ENCODE measurements around the gene FNDC3A. TPM values are rescaled to one million over a fixed set of nuclear protein-coding genes. Genes with fewer than 3 reads are reported as not detected.

Gene FNDC3A
- total RNA-seq, 1 donor, result 122 TPM

DNA sequence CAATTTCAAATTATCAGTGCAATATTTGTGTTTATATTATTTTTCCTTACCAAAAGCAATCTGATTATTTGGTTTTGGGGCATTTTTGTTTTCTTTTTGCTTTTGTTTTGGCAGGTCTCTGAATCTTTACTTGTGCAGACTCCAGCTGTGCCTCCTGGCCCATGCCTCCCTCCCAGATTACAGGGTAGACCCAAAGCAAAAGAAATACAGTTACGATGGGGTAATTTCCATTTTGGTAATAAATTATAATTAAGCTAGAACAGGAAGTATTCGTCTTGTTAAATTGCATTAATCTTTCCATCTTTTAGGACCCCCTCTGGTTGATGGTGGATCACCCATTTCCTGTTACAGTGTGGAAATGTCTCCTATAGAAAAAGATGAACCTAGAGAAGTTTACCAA lies 215.2 kb downstream of the FNDC3A start:
- no peak for DNase-seq (ENCODE audit: low read depth)
- H3K4me3 ChIP-seq (ENCODE audit: low read depth, low read length), result no peak overlapping the region
- TF ChIP-seq, protein P1, sequence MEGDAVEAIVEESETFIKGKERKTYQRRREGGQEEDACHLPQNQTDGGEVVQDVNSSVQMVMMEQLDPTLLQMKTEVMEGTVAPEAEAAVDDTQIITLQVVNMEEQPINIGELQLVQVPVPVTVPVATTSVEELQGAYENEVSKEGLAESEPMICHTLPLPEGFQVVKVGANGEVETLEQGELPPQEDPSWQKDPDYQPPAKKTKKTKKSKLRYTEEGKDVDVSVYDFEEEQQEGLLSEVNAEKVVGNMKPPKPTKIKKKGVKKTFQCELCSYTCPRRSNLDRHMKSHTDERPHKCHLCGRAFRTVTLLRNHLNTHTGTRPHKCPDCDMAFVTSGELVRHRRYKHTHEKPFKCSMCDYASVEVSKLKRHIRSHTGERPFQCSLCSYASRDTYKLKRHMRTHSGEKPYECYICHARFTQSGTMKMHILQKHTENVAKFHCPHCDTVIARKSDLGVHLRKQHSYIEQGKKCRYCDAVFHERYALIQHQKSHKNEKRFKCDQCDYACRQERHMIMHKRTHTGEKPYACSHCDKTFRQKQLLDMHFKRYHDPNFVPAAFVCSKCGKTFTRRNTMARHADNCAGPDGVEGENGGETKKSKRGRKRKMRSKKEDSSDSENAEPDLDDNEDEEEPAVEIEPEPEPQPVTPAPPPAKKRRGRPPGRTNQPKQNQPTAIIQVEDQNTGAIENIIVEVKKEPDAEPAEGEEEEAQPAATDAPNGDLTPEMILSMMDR (IDR thresholded peaks at IDR 0.05; ENCODE audit: insufficient read depth, low read depth, low read length), result no peak

DNA sequence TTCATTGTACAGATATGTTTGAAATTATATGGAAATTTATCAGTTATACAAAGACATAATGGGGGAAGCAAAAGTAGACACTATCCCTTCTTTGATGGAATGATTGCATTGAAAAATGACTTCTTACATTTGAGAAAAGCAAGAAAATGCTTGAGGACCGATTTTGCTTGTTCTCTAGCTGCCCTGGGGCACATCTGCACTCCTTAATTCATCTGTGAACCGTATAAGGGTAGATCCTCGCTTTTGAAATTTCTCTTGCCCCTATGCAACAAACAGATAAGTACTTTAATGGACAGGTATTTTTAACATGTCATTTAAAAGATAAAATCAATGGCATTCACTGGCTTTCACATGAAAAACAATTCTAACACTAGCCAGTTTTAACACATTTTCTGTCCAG lies 230.9 kb downstream of the FNDC3A start:
- TF ChIP-seq, protein P1 (IDR thresholded peaks at IDR 0.05; ENCODE audit: insufficient read depth, low read depth, low read length), result no peak
- no peak for DNase-seq (ENCODE audit: low read depth)
- no peak overlapping the region for H3K4me3 ChIP-seq (ENCODE audit: low read depth, low read length)

DNA sequence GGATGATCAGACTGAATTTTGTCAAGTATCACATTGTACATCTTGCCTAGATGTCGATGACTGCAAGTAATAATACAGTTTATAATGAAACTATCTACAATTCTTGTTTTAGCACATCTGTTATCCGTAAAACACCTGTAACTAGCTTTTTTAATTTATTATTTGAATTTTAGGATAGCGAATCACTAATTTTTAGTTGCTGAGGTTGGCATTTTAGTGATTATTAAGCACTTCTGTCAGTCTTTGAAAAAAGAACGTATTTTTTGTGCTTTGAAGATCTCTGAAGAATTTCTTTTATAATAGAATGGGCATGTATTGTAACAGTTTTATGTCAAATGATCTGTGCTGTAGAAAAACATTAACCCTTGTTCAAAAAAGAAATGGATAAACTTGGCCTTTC lies 232.9 kb downstream of the FNDC3A start:
- TF ChIP-seq, protein P1 (IDR thresholded peaks at IDR 0.05; ENCODE audit: insufficient read depth, low read depth, low read length), result no peak
- no peak overlapping the region for H3K4me3 ChIP-seq (ENCODE audit: low read depth, low read length)
- DNase-seq (ENCODE audit: low read depth), result no peak

DNA sequence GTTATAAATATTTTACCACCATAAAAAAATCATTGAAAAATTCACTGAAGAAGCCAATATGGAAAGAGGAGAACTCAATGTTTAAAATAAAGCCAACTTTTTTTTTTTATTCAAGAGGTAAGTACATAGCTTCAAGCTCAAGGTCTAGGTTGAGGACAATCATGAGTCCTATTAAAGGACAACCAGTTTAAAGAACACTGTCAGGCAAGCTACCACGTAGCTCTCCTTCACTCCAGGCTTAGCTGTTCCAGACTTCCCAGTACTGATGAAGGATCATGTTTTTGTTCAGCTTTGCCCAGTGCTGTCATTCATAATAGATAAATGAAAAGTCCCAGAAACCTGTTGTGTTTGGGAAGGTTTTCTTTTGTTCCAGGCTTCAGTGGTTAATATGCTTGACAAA lies 234.4 kb downstream of the FNDC3A start:
- no peak for DNase-seq (ENCODE audit: low read depth)
- TF ChIP-seq, protein P1 (IDR thresholded peaks at IDR 0.05; ENCODE audit: insufficient read depth, low read depth, low read length), result no peak
- no peak overlapping the region for H3K4me3 ChIP-seq (ENCODE audit: low read depth, low read length)

DNA sequence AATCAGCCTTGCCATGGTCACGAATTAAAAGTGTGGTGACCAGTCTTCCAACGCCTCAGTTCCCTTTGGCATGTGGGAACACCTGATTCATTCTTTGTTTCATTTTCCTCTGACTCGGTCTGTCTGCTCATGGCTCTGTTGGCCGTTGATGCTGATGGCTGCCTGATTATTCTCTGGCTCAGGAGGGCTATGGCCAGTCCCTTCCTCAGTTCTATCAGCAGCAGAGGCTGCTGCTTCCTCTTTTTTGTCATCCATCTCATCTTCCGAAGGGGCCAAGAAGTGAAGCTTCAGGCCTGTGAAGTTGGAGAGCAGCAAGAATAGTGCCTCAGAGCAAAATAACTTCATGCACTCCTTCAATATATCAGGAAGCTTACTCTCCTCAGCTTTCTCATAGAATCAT lies 235.0 kb downstream of the FNDC3A start:
- TF ChIP-seq, protein P1 (IDR thresholded peaks at IDR 0.05; ENCODE audit: insufficient read depth, low read depth, low read length), result no peak
- no peak for DNase-seq (ENCODE audit: low read depth)
- H3K4me3 ChIP-seq (ENCODE audit: low read depth, low read length), result no peak overlapping the region

DNA sequence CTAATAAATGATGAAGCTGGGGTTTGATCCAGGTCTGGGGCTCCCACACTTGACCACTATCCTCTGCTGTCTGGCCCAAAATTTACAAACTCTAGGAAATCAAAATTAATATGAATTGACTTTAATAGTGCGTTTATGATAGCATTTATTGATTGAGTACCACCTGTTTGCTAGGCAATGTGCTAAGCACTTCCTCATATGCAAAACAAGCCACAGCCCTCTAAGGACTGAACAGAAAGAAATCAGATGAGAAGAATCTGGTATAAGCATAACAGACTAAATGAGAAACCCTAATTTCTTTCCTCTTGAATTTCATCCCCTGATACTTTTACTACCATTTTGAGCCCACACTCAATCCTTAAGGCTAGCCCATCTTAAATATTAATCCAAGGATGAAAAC lies 237.8 kb downstream of the FNDC3A start:
- H3K4me3 ChIP-seq (ENCODE audit: low read depth, low read length), result no peak overlapping the region
- no peak for DNase-seq (ENCODE audit: low read depth)
- TF ChIP-seq, protein P1 (IDR thresholded peaks at IDR 0.05; ENCODE audit: insufficient read depth, low read depth, low read length), result no peak

All from fibroblast of villous mesenchyme (primary cell).